Panc1 (cell line): ENCODE data around the gene PKP1.

ENCODE experiments used
- CTCF ChIP-seq: fragments of 450-650 bp; IDR thresholded peaks from 2 replicates; pipeline ENCODE4 v1.5.1; 2017; ENCODE audit warnings: mild to moderate bottlenecking
- POLR2AphosphoS5 ChIP-seq: IDR thresholded peaks from 2 replicates; pipeline ENCODE4 v1.6.1; 2012; ENCODE audit warnings: mild to moderate bottlenecking, low read depth, low read length, moderate library complexity
- REST ChIP-seq, 2 experiments: IDR thresholded peaks; 2 replicates each; pipeline ENCODE4 v1.6.1; 2011 to 2012; ENCODE audit warnings: low read depth in 2 of 2, control low read depth in 1 of 2, low read length in 1 of 2, mild to moderate bottlenecking in 1 of 2, moderate library complexity in 1 of 2; ENCODE audit not compliant: insufficient read depth in 1 of 2
- SIN3A ChIP-seq: IDR thresholded peaks from 2 replicates; pipeline ENCODE4 v1.6.1; 2012; ENCODE audit warnings: low read depth, mild to moderate bottlenecking, low read length, moderate library complexity, borderline replicate concordance; ENCODE audit not compliant: insufficient read depth
- TCF7L2 ChIP-seq: IDR thresholded peaks from 2 replicates; pipeline ENCODE4 v1.6.1; 2011; ENCODE audit warnings: mild to moderate bottlenecking, low read depth, low read length, inconsistent platforms

- TF ChIP-seq CTCF (no peak), POLR2AphosphoS5 (no peak), SIN3A (no peak), TCF7L2 (peak; percentile 54), REST (IDR thresholded peaks at IDR 0.05; ENCODE audit: insufficient read depth in 1 of 2, low read depth in 2 of 2, low read length in 1 of 2) (no peak)
These were observed 8.6 kb downstream of the PKP1 start for GRCh38 chr1:201291916-201292315.
